ENCODE data around the gene TPGS1. TPM values are rescaled to one million over a fixed set of nuclear protein-coding genes. Genes with fewer than 3 reads are reported as not detected.

TPGS1 gene
- total and polyA plus RNA-seq, 3 donors from 2014 or later, result 5.4 to 104 (median 98.5) TPM

DNA sequence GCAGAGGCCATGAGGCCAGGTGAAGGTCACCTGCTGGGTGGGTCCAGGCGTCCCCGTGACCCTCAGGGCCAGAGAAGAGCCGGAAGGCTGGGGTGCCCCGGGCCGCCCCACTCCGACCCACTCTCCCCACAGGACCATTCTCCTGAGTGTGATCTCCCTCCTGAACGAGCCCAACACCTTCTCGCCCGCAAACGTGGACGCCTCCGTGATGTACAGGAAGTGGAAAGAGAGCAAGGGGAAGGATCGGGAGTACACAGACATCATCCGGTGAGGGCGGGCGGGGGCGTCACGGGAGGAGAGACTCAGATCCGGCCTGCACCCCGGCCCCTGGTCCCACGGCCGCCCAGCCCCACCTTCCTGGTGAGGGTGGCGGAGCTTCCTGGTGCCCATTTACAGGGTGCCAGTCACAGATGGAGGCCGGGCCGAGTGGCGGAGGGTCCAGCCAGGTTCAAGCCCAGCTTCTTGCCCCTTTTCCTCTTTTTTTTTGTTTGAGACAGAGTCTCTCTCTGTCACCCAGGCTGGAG, 29.6 kb downstream of the TPGS1 start:
- H3K27ac ChIP-seq, result no peak overlapping the region
- H3K27me3 ChIP-seq, result no peaks in the 10 kb centered on the region
- no peaks in the 10 kb centered on the region for H3K36me3 ChIP-seq (ENCODE audit: low read depth, missing control alignments)
- 90 to 94% methylated on average over 26 of the region's 26 CpGs for WGBS, 2 donors
- no peak for TF ChIP-seq POLR2A (IDR thresholded peaks at IDR 0.05)
- TF ChIP-seq, protein P1, sequence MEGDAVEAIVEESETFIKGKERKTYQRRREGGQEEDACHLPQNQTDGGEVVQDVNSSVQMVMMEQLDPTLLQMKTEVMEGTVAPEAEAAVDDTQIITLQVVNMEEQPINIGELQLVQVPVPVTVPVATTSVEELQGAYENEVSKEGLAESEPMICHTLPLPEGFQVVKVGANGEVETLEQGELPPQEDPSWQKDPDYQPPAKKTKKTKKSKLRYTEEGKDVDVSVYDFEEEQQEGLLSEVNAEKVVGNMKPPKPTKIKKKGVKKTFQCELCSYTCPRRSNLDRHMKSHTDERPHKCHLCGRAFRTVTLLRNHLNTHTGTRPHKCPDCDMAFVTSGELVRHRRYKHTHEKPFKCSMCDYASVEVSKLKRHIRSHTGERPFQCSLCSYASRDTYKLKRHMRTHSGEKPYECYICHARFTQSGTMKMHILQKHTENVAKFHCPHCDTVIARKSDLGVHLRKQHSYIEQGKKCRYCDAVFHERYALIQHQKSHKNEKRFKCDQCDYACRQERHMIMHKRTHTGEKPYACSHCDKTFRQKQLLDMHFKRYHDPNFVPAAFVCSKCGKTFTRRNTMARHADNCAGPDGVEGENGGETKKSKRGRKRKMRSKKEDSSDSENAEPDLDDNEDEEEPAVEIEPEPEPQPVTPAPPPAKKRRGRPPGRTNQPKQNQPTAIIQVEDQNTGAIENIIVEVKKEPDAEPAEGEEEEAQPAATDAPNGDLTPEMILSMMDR (IDR thresholded peaks at IDR 0.05), result no peak
- no peak for DNase-seq
- intact Hi-C loops (cut with DNase I; ENCODE audit: low total_unique reads), result no loop called here
- H3K4me1 ChIP-seq, result peaks cover 13% of the 10 kb centered on the region
- H3K4me3 ChIP-seq, result no peak overlapping the region
- no peaks in the 10 kb centered on the region for H3K9me3 ChIP-seq

GRCh38 chr19:538641-539428, 31.5 kb downstream of the TPGS1 start:
- Histone ChIP-seq H3K36me3 (ENCODE audit: low read depth, missing control alignments) (no peaks in the 10 kb centered on the region), H3K4me3 (no peak overlapping the region), H3K4me1 (peaks cover 3% of the 10 kb centered on the region), H3K27me3 (no peaks in the 10 kb centered on the region), H3K9me3 (no peaks in the 10 kb centered on the region), H3K27ac (no peak overlapping the region)
- 89 to 90% methylated on average over 20 to 40 of the region's 40 CpGs for WGBS, 2 donors
- no peak for TF ChIP-seq POLR2A (IDR thresholded peaks at IDR 0.05)
- TF ChIP-seq, protein P1 (IDR thresholded peaks at IDR 0.05), result no peak
- DNase-seq, result no peak
- intact Hi-C loops (cut with DNase I; ENCODE audit: low total_unique reads), result no loop called here

DNA sequence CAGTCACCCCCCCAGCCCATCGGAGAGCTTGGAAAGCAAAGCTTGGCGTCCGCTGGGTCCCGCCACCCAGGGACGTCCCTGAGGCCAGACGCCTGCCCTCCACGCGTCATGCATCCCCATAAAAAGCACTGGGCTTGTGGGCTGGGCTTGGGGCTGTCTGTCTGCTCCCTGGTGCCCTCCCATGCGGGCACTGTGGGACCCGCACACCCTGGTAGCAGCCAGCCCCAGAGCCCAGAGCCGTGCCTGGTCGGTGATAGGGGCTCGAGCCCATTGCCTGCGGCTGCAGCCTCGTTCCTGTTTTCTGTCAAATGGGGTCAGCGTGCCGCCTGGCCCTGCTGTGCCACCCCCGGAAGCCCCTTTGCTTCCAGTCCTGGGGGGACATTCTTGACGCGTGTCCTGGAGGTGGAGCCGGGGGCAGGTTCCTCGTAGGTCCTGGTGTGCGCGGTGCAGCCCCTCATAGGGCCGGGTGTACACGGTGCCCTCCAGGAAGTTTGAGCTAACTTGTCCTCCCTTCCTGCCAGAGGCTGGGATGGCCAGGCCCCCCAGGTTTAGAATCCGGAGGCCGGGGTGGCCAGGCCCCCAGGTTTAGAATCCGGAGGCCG, 32.2 kb downstream of the TPGS1 start:
- 87 to 92% methylated on average over 12 to 30 of the region's 30 CpGs for WGBS, 2 donors
- no peak overlapping the region for H3K4me3 ChIP-seq
- TF ChIP-seq, protein P1 (IDR thresholded peaks at IDR 0.05), result no peak
- TF ChIP-seq POLR2A (IDR thresholded peaks at IDR 0.05), result no peak
- no peak for DNase-seq
- no peaks in the 10 kb centered on the region for H3K27me3 ChIP-seq
- no peak overlapping the region for H3K27ac ChIP-seq
- intact Hi-C loops (cut with DNase I; ENCODE audit: low total_unique reads), result no loop called here
- no peaks in the 10 kb centered on the region for H3K36me3 ChIP-seq (ENCODE audit: low read depth, missing control alignments)
- no peaks in the 10 kb centered on the region for H3K9me3 ChIP-seq
- H3K4me1 ChIP-seq, result no peaks in the 10 kb centered on the region

DNA sequence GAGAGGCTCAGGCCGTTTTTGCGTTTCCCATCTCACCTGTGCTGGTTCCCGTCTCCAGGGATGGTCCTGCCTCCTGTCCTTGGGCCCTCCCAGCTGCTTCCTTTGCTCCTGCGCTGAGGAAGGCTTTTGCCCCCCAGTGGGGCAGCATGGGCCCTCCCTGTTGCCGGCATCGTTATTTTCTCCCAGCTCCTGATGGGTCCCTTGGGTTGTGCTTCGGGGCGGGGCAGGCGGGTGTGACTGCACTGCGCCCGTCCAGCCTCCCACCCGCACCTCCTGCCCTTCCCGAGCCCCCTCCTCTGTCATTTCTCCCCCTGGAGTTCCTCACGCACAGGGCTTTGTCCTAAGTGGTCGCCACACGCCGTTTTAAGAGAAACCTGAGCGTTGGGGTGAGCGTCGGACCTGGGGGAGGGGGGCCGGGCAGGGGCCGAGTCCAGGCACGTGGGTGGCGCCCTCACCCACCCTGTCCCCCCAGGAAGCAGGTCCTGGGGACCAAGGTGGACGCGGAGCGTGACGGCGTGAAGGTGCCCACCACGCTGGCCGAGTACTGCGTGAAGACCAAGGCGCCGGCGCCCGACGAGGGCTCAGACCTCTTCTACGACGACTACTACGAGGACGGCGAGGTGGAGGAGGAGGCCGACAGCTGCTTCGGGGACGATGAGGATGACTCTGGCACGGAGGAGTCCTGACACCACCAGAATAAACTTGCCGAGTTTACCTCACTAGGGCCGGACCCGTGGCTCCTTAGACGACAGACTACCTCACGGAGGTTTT, 33.8 kb downstream of the TPGS1 start:
- DNase-seq, result no peak
- intact Hi-C loops (cut with DNase I; ENCODE audit: low total_unique reads), result no loop called here
- Histone ChIP-seq H3K36me3 (ENCODE audit: low read depth, missing control alignments) (no peaks in the 10 kb centered on the region), H3K27ac (no peak overlapping the region), H3K4me1 (no peaks in the 10 kb centered on the region), H3K4me3 (no peak overlapping the region), H3K9me3 (no peaks in the 10 kb centered on the region), H3K27me3 (no peaks in the 10 kb centered on the region)
- 93 to 96% methylated on average over 41 to 51 of the region's 51 CpGs for WGBS, 2 donors
- TF ChIP-seq POLR2A (IDR thresholded peaks at IDR 0.05), result no peak
- TF ChIP-seq, protein P1 (IDR thresholded peaks at IDR 0.05), result no peak

All from testis (tissue), 3 donors.